Tibial nerve (tissue), 4 donors: ENCODE measurements around the gene SLC1A6. TPM values are rescaled to one million over a fixed set of nuclear protein-coding genes. Genes with fewer than 3 reads are reported as not detected.
"Not testable (repeated sequence)": the region's sequence is repeated elsewhere in the genome, so short reads cannot be mapped to it uniquely, and the experiment has no call there.

ENCODE experiments used
- DNase-seq, 2 donors: peaks; one replicate each; pipeline ENCODE4 v3.0.0-alpha.2; 2019; ENCODE audit warnings: low spot score in 2 of 2
- H3K27ac ChIP-seq, 4 donors: fragments of 200-600 bp; sonication (generic) in 3 of 4; one replicate each; pipeline ENCODE4 v1.5.1; 2017 to 2019; ENCODE audit warnings: mild to moderate bottlenecking in 1 of 4
- H3K27me3 ChIP-seq, 2 donors: fragments of 200-600 bp; sonication (generic) in 1 of 2; one replicate each; pipeline versions ENCODE4 v1.5.1 to v1.6.0; 2017 to 2019
- H3K36me3 ChIP-seq, 3 donors: fragments of 200-600 bp; sonication (generic); one replicate each; pipeline ENCODE4 v1.5.1; 2018 to 2019
- H3K4me1 ChIP-seq, 4 donors: fragments of 200-600 bp; sonication (generic) in 3 of 4; one replicate each; pipeline ENCODE4 v1.5.1; 2017 to 2019
- H3K4me3 ChIP-seq, 4 donors: fragments of 200-600 bp; sonication (generic) in 3 of 4; one replicate each; pipeline ENCODE4 v1.5.1; 2017 to 2019; ENCODE audit warnings: mild to moderate bottlenecking in 1 of 4, moderate library complexity in 1 of 4
- H3K9me3 ChIP-seq, 4 donors: fragments of 200-600 bp; sonication (generic) in 3 of 4; one replicate each; pipeline ENCODE4 v1.5.1; 2017 to 2019
- CTCF ChIP-seq, 5 experiments: fragments of 200-600 bp in 3 of 5; fragments of 450-650 bp in 2 of 5; sonication (generic) in 3 of 5; IDR thresholded peaks; one replicate each; pipeline ENCODE4 v1.5.1; 2016 to 2019; ENCODE audit warnings: antibody characterized with exemption in 5 of 5, mild to moderate bottlenecking in 3 of 5, moderate library complexity in 2 of 5
- EP300 ChIP-seq, 2 donors: sonication (generic); formaldehyde crosslinking; IDR thresholded peaks; one replicate each; pipeline ENCODE4 v1.6.1; 2017; ENCODE audit warnings: antibody characterized with exemption in 2 of 2, mild to moderate bottlenecking in 1 of 2
- POLR2A ChIP-seq, 2 donors: fragments of 450-650 bp; IDR thresholded peaks; one replicate each; pipeline ENCODE4 v1.6.1; 2017; ENCODE audit warnings: antibody characterized with exemption in 2 of 2, mild to moderate bottlenecking in 2 of 2, moderate library complexity in 2 of 2
- WGBS, 2 donors: methylation state at CpG; one replicate each; pipeline ENCODE4 v1.1.5; 2018; 5-methylcytosine and 5-hydroxymethylcytosine counted together
- total RNA-seq, 4 donors: library from RNA; depleted of rRNA; stranded (reverse); fragments of >200 nt; gene quantifications; one replicate each; pipeline ENCODE4 v1.1.0, GENCODE V29; 2016

Gene SLC1A6
- not detected for total RNA-seq

- Histone ChIP-seq H3K9me3 (peaks cover 0 to 14% (median 0%) of the 10 kb centered on the region in 4 donors), H3K36me3 (no peaks in the 10 kb centered on the region), H3K27me3 (peaks cover 0 to 45% of the 10 kb centered on the region in 2 donors), H3K4me1 (peaks cover 0 to 4% (median 0%) of the 10 kb centered on the region in 4 donors), H3K27ac (no peak within 1 kb of the TSS), H3K4me3 (no peak within 1 kb of the TSS)
- 2% methylated on average over 19 to 27 of the region's 84 CpGs for WGBS, 2 donors
- DNase-seq: no peak
- TF ChIP-seq POLR2A (IDR thresholded peaks at IDR 0.05) (no peak), EP300 (IDR thresholded peaks at IDR 0.05) (no peak), CTCF (IDR thresholded peaks at IDR 0.05) (no peak)
Observed at GRCh38 chr19:14979476-14980255, at the start of gene SLC1A6. Gene SLC1A6, minus strand, starts transcription at chr19:14979864. Its CDS starts 6,954 bp downstream, at chr19:14972910.

- DNase-seq: no peak
- TF ChIP-seq POLR2A (IDR thresholded peaks at IDR 0.05) (no peak), CTCF (IDR thresholded peaks at IDR 0.05) (no peak), EP300 (IDR thresholded peaks at IDR 0.05) (no peak)
- no peak overlapping the region for H3K27ac ChIP-seq
- no peaks in the 10 kb centered on the region for H3K4me1 ChIP-seq
- 66 to 89% methylated on average over 4 to 5 of the region's 5 CpGs for WGBS, 2 donors
- no peaks in the 10 kb centered on the region for H3K27me3 ChIP-seq
- no peaks in the 10 kb centered on the region for H3K36me3 ChIP-seq
- H3K4me3 ChIP-seq: no peak overlapping the region
- H3K9me3 ChIP-seq: peaks cover 0 to 8% (median 0%) of the 10 kb centered on the region in 4 donors
Observed at GRCh38 chr19:15028490-15028889, 48.8 kb upstream of the SLC1A6 start.

- peaks cover 0 to 9% of the 10 kb centered on the region in 2 donors for H3K27me3 ChIP-seq
- DNase-seq: no peak
- WGBS, 2 donors: 42 to 44% methylated on average over 2 of the region's 2 CpGs
- H3K4me3 ChIP-seq: no peak overlapping the region
- peaks cover 0 to 5% (median 0%) of the 10 kb centered on the region in 4 donors for H3K9me3 ChIP-seq
- H3K4me1 ChIP-seq: no peaks in the 10 kb centered on the region
- no peaks in the 10 kb centered on the region for H3K36me3 ChIP-seq
- TF ChIP-seq EP300 (IDR thresholded peaks at IDR 0.05) (no peak), CTCF (IDR thresholded peaks at IDR 0.05) (peak in 1 of 5 experiments; percentile 8), POLR2A (IDR thresholded peaks at IDR 0.05) (no peak)
- H3K27ac ChIP-seq: no peak overlapping the region
Observed at GRCh38 chr19:15025217-15025616, 45.6 kb upstream of the SLC1A6 start.

GRCh38 chr19:15022752-15023151 lies 43.1 kb upstream of the SLC1A6 start:
- Histone ChIP-seq H3K4me1 (no peaks in the 10 kb centered on the region), H3K27me3 (peaks cover 0 to 9% of the 10 kb centered on the region in 2 donors), H3K36me3 (no peaks in the 10 kb centered on the region), H3K9me3 (peaks cover 0 to 5% (median 0%) of the 10 kb centered on the region in 4 donors), H3K4me3 (no peak overlapping the region), H3K27ac (no peak overlapping the region)
- no peak for DNase-seq
- TF ChIP-seq EP300 (IDR thresholded peaks at IDR 0.05): no peak
- no peak for TF ChIP-seq POLR2A (IDR thresholded peaks at IDR 0.05)
- TF ChIP-seq CTCF (IDR thresholded peaks at IDR 0.05): no peak
- WGBS, 2 donors: 17 to 66% methylated on average over 6 to 26 of the region's 31 CpGs

- 76 to 80% methylated on average over 45 of the region's 45 CpGs for WGBS, 2 donors
- H3K27me3 ChIP-seq: peaks cover 0 to 9% of the 10 kb centered on the region in 2 donors
Observed at GRCh38 chr19:15021286-15022007, 41.8 kb upstream of the SLC1A6 start.

GRCh38 chr19:15018836-15019235 lies 39.2 kb upstream of the SLC1A6 start:
- not testable (repeated sequence) for H3K27me3 ChIP-seq, H3K27ac ChIP-seq, H3K36me3 ChIP-seq, H3K4me3 ChIP-seq, H3K4me1 ChIP-seq, DNase-seq, H3K9me3 ChIP-seq
- WGBS, 2 donors: 48 to 60% methylated on average over 3 of the region's 3 CpGs

More at GRCh38 chr19:15021286-15022007, 41.8 kb upstream of the SLC1A6 start:
- Histone ChIP-seq H3K36me3 (no peaks in the 10 kb centered on the region), H3K4me3 (no peak overlapping the region), H3K4me1 (no peaks in the 10 kb centered on the region), H3K9me3 (peaks cover 0 to 5% (median 0%) of the 10 kb centered on the region in 4 donors), H3K27ac (no peak overlapping the region)
- no peak for DNase-seq
- TF ChIP-seq POLR2A (IDR thresholded peaks at IDR 0.05) (no peak), CTCF (IDR thresholded peaks at IDR 0.05) (no peak), EP300 (IDR thresholded peaks at IDR 0.05) (no peak)
